ENCODE data around the gene FOXL2.

Gene FOXL2

DNA sequence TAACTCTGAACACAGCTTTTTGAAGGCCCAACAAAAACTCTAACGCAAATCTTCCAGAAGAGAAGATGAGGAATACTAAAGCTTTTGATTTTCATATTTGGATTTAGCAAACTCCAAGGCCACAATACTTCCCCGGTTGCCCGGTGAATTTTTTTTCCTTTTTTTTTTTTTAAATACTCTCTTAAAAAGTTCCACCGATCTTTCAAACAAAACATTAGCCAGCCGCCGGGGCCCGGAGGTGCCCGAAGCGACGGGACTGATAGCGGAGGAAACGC is 2.3 kb downstream of the FOXL2 start:
- H3K4me3 ChIP-seq (ENCODE audit: low read depth, low read length) = peak overlapping the region; percentile 64

DNA sequence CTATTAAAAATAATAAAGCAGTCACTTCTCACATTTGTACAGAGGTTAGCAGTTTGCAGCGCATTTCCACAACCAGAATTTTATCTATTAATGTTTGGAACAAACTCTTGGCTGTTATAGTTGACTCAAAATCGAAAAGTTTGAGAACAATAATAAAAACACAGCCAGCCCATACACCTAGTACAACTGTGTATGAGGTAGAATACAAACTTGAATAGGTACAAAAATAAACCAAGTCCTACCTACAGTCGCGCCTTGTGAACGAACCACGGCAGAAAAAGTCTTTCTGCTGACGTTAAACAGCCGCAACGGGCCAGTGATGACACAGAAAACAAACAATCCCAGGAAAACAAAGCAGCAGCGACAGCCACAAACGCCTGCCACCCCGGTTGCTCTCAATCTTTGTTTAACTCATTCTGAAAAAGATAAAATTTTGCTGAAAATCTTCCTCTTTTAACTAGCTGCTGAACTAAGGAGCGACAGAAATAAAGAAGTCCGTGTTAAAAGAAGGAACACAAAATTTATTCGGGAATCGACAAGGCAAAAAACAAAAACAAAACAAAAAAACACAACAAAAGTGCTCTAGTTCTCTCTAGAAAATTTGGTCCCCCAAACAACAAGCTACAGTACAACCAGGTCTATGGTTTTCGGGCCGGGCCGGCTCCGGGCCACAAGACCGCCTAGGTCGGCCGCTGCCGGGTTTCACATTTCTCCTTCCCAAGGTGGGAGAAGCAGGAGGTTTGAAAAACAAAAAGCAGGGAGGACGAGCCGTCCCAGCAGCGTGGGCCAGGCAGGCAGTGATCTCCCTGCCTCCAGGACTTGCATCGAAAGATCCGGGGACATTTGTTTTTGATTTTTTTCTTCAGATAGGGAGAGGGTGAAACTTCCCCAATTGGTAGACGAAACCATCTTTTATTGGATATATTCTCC is 2.9 kb downstream of the FOXL2 start:
- peak overlapping the region; percentile 64 for H3K4me3 ChIP-seq (ENCODE audit: low read depth, low read length)
- CTCF ChIA-PET = interaction anchor here (1.1 to 5.5 kb wide), 7 partner anchors 8 to 350 kb away, joined by 3 to 29 read pairs (median 11); partner anchors contain the start of gene CEP70
- TF ChIP-seq, protein P1, sequence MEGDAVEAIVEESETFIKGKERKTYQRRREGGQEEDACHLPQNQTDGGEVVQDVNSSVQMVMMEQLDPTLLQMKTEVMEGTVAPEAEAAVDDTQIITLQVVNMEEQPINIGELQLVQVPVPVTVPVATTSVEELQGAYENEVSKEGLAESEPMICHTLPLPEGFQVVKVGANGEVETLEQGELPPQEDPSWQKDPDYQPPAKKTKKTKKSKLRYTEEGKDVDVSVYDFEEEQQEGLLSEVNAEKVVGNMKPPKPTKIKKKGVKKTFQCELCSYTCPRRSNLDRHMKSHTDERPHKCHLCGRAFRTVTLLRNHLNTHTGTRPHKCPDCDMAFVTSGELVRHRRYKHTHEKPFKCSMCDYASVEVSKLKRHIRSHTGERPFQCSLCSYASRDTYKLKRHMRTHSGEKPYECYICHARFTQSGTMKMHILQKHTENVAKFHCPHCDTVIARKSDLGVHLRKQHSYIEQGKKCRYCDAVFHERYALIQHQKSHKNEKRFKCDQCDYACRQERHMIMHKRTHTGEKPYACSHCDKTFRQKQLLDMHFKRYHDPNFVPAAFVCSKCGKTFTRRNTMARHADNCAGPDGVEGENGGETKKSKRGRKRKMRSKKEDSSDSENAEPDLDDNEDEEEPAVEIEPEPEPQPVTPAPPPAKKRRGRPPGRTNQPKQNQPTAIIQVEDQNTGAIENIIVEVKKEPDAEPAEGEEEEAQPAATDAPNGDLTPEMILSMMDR (IDR thresholded peaks at IDR 0.05; ENCODE audit: insufficient read depth, low read length, missing control alignments) = no peak
- POLR2A ChIA-PET = no interaction called here
- no peak for DNase-seq (ENCODE audit: low read depth, low spot score)

More for the DNA sequence above, 2.3 kb downstream of the FOXL2 start:
- ChIA-PET POLR2A (no interaction called here), CTCF (interaction anchor here (1.1 to 5.5 kb wide), 7 partner anchors 8 to 350 kb away, joined by 3 to 29 read pairs (median 11); partner anchors contain the start of gene CEP70)
- DNase-seq (ENCODE audit: low read depth, low spot score) = no peak
- TF ChIP-seq, protein P1 (IDR thresholded peaks at IDR 0.05; ENCODE audit: insufficient read depth, low read length, missing control alignments) = no peak

- POLR2A ChIA-PET = no interaction called here
- H3K4me3 ChIP-seq (ENCODE audit: low read depth, low read length) = no peak overlapping the region
Observed at GRCh38 chr3:138942861-138943623, 3.9 kb downstream of the FOXL2 start.

DNA sequence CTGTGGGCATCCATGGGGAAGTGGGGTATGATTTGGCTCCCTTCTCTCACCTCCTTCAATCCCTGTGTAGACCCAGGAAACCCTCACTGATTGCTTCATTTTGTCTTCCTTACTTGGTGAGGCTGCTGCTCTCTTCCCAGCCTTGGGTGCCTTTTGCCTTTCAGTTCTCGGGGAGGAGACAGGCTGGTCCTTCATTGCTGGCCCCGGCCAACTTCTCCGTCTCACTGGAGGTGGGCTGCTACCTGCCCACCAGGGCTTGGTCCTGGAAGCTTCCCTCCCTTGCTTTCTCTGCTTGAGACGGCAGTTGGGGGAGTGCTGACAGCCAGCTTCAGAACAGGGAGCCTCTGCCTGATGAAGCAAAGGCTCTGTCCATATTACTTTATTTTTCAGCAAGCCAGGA is 4.7 kb downstream of the FOXL2 start:
- POLR2A ChIA-PET = no interaction called here
- CTCF ChIA-PET = interaction anchor here (1.0 to 5.5 kb wide), 9 partner anchors 9 to 463 kb away, joined by 3 to 29 read pairs (median 5); no protein-coding TSS in a partner anchor

More at GRCh38 chr3:138942861-138943623, 3.9 kb downstream of the FOXL2 start:
- CTCF ChIA-PET = interaction anchor here (1.0 to 5.5 kb wide), 4 partner anchors 10 to 386 kb away, joined by 3 to 29 read pairs (median 6); no protein-coding TSS in a partner anchor
- TF ChIP-seq, protein P1 (IDR thresholded peaks at IDR 0.05; ENCODE audit: insufficient read depth, low read length, missing control alignments) = no peak
- DNase-seq (ENCODE audit: low read depth, low spot score) = no peak

GRCh38 chr3:138941259-138941885 is 5.6 kb downstream of the FOXL2 start:
- ChIA-PET POLR2A (no interaction called here), CTCF (interaction anchor here (1.0 to 5.5 kb wide), 13 partner anchors 9 to 462 kb away, joined by 3 to 29 read pairs (median 5); no protein-coding TSS in a partner anchor)
- no peak overlapping the region for H3K4me3 ChIP-seq (ENCODE audit: low read depth, low read length)
- TF ChIP-seq, protein P1 (IDR thresholded peaks at IDR 0.05; ENCODE audit: insufficient read depth, low read length, missing control alignments) = peak; percentile 60
- no peak for DNase-seq (ENCODE audit: low read depth, low spot score)

More for the DNA sequence above, 4.7 kb downstream of the FOXL2 start:
- no peak for DNase-seq (ENCODE audit: low read depth, low spot score)
- TF ChIP-seq, protein P1 (IDR thresholded peaks at IDR 0.05; ENCODE audit: insufficient read depth, low read length, missing control alignments) = no peak
- H3K4me3 ChIP-seq (ENCODE audit: low read depth, low read length) = no peak overlapping the region

Data from AG04449 (cell line).